ENCODE measurements around the gene SDK1.
"Not testable (repeated sequence)": the region's sequence is repeated elsewhere in the genome, so short reads cannot be mapped to it uniquely, and the experiment has no call there.

Gene SDK1

DNA sequence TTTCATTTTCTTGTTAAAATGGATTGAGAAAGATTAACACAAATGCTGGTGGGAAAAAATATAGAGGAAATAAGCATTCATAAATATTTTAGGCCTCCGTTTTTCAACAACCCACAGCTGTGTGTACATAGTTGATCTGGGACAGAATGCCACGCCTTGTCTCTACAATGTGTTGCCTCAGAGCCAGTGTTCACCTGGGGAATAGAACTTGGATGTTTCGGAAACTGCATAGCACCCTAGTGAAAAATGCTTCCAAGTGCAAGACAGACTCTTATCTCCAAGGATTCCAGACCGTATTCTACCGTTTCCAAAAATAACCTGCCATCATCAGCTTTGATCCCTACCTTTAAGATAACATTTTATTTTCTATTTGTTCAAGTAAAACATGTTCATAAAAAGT lies 260.9 kb downstream of the SDK1 start:
- no peaks in the 10 kb centered on the region for H3K36me3 ChIP-seq (ENCODE audit: control insufficient read depth, insufficient read depth, low read length)
- H3K9ac ChIP-seq (ENCODE audit: low read length) = no peak overlapping the region
- peaks cover 7% of the 10 kb centered on the region for H3K4me1 ChIP-seq (ENCODE audit: control insufficient read depth, insufficient read depth, low read length)
- no peak overlapping the region for H3K4me3 ChIP-seq (ENCODE audit: low read length)
- H3K27me3 ChIP-seq (ENCODE audit: control insufficient read depth, insufficient read depth, low read length) = no peaks in the 10 kb centered on the region
- no peaks in the 10 kb centered on the region for H3K9me3 ChIP-seq (ENCODE audit: control insufficient read depth, low read length)

- Histone ChIP-seq H3K4me3 (ENCODE audit: low read length) (no peak overlapping the region), H3K36me3 (ENCODE audit: control insufficient read depth, insufficient read depth, low read length) (no peaks in the 10 kb centered on the region), H3K9ac (ENCODE audit: low read length) (no peak overlapping the region), H3K9me3 (ENCODE audit: control insufficient read depth, low read length) (no peaks in the 10 kb centered on the region), H3K27me3 (ENCODE audit: control insufficient read depth, insufficient read depth, low read length) (no peaks in the 10 kb centered on the region), H3K4me1 (ENCODE audit: control insufficient read depth, insufficient read depth, low read length) (peaks cover 7% of the 10 kb centered on the region)
Measured at GRCh38 chr7:3564231-3564630, 263.2 kb downstream of the SDK1 start.

- Histone ChIP-seq H3K9me3 (ENCODE audit: control insufficient read depth, low read length) (no peaks in the 10 kb centered on the region), H3K36me3 (ENCODE audit: control insufficient read depth, insufficient read depth, low read length) (no peaks in the 10 kb centered on the region), H3K27me3 (ENCODE audit: control insufficient read depth, insufficient read depth, low read length) (no peaks in the 10 kb centered on the region), H3K9ac (ENCODE audit: low read length) (no peak overlapping the region), H3K4me3 (ENCODE audit: low read length) (no peak overlapping the region), H3K4me1 (ENCODE audit: control insufficient read depth, insufficient read depth, low read length) (peaks cover 10% of the 10 kb centered on the region)
Measured at GRCh38 chr7:3568516-3568915, 267.5 kb downstream of the SDK1 start.

GRCh38 chr7:3569643-3570042 lies 268.6 kb downstream of the SDK1 start:
- Histone ChIP-seq H3K9me3 (ENCODE audit: control insufficient read depth, low read length) (no peaks in the 10 kb centered on the region), H3K9ac (ENCODE audit: low read length) (no peak overlapping the region), H3K4me1 (ENCODE audit: control insufficient read depth, insufficient read depth, low read length) (peaks cover 18% of the 10 kb centered on the region), H3K4me3 (ENCODE audit: low read length) (no peak overlapping the region), H3K27me3 (ENCODE audit: control insufficient read depth, insufficient read depth, low read length) (no peaks in the 10 kb centered on the region), H3K36me3 (ENCODE audit: control insufficient read depth, insufficient read depth, low read length) (no peaks in the 10 kb centered on the region)

DNA sequence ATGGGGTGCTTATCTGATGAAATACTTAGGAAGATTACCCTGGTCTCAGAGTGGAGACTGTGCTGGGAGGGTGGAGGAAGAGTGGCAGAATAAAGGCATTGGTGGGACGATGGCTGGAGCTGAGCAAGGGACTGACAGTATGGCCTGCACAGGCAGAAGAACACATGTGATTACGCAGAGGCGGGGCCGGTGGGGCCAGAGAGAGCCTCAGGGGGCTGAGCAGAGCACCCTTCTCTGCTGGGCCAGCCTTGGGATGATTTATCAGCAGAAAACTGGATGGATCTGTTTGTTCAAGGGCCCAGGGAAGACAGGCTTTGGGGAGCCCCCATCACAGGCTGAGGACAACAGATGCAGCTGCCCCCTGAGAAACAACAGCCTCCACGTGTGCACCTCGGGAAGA lies 272.1 kb downstream of the SDK1 start:
- Histone ChIP-seq H3K27me3 (ENCODE audit: control insufficient read depth, insufficient read depth, low read length) (no peaks in the 10 kb centered on the region), H3K9ac (ENCODE audit: low read length) (no peak overlapping the region), H3K4me1 (ENCODE audit: control insufficient read depth, insufficient read depth, low read length) (peaks cover 47% of the 10 kb centered on the region), H3K4me3 (ENCODE audit: low read length) (no peak overlapping the region), H3K9me3 (ENCODE audit: control insufficient read depth, low read length) (no peaks in the 10 kb centered on the region), H3K36me3 (ENCODE audit: control insufficient read depth, insufficient read depth, low read length) (no peaks in the 10 kb centered on the region)

DNA sequence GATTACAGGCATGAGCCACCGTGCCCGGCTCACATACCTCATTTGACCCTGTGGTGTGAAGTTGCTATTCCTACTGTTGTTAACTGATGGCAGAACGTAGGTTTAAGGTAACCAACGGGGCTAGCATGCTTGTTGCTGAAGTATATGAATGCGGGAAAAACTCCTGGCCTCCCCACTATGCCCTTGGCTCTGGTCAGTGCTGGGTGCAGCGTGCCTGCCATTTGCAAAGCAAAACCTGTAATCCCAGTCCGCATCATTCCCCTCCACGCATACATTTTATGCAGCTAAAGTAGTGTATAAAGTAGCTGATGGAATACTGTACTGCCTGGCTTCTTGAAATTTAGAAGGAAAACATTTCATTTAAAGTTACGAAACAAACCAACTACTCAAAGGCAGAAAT lies 273.3 kb downstream of the SDK1 start:
- Histone ChIP-seq H3K4me3 (ENCODE audit: low read length) (no peak overlapping the region), H3K9ac (ENCODE audit: low read length) (no peak overlapping the region), H3K4me1 (ENCODE audit: control insufficient read depth, insufficient read depth, low read length) (peaks cover 48% of the 10 kb centered on the region), H3K27me3 (ENCODE audit: control insufficient read depth, insufficient read depth, low read length) (no peaks in the 10 kb centered on the region), H3K36me3 (ENCODE audit: control insufficient read depth, insufficient read depth, low read length) (no peaks in the 10 kb centered on the region), H3K9me3 (ENCODE audit: control insufficient read depth, low read length) (no peaks in the 10 kb centered on the region)

DNA sequence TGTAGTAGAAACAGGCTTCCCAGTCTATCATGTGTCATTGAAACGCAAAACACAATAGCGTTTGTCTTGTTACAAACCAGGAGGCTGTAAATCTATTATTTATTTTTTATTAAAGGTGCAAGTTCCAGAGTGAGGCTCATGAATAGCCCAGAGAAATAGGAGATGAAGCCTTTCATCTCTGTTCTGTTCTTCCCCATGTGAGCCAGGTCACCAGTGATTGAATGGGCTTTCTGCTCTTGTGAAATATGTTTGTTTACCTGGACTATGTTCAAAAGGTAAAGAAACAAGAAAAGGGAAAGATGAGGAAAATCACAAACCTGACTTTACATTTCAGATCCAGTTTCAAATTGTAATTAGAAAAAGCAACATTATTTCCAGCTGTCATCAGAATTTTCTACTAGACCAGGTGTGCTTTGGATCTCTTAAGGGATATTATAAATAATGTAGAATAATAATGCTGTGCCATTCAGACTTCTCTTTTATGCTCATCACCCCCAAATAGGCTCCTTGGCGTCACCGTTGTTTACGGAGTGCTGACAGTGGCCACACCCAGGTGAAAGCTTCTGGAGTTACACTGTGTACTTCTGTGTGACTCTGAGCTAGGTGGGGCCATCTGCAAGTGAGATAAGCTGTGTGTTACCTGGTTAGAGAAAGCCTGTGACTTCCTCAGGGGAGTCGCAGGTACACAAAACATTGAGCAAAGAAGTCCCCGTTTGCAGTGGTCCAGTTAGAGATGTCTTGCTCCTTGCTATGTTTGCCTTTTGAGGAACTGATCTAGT lies 274.9 kb downstream of the SDK1 start:
- Histone ChIP-seq H3K9me3 (ENCODE audit: control insufficient read depth, low read length) (no peaks in the 10 kb centered on the region), H3K9ac (ENCODE audit: low read length) (no peak overlapping the region), H3K4me1 (ENCODE audit: control insufficient read depth, insufficient read depth, low read length) (peaks cover 54% of the 10 kb centered on the region), H3K36me3 (ENCODE audit: control insufficient read depth, insufficient read depth, low read length) (no peaks in the 10 kb centered on the region), H3K27me3 (ENCODE audit: control insufficient read depth, insufficient read depth, low read length) (no peaks in the 10 kb centered on the region), H3K4me3 (ENCODE audit: low read length) (no peak overlapping the region)

- H3K36me3 ChIP-seq (ENCODE audit: control insufficient read depth, insufficient read depth, low read length) = no peaks in the 10 kb centered on the region
- peaks cover 46% of the 10 kb centered on the region for H3K4me1 ChIP-seq (ENCODE audit: control insufficient read depth, insufficient read depth, low read length)
- no peaks in the 10 kb centered on the region for H3K9me3 ChIP-seq (ENCODE audit: control insufficient read depth, low read length)
- no peak overlapping the region for H3K9ac ChIP-seq (ENCODE audit: low read length)
- H3K27me3 ChIP-seq (ENCODE audit: control insufficient read depth, insufficient read depth, low read length) = no peaks in the 10 kb centered on the region
- H3K4me3 ChIP-seq (ENCODE audit: low read length) = no peak overlapping the region
Measured at GRCh38 chr7:3578399-3578798, 277.3 kb downstream of the SDK1 start.

GRCh38 chr7:3579638-3580219 lies 278.7 kb downstream of the SDK1 start:
- Histone ChIP-seq H3K9me3 (ENCODE audit: control insufficient read depth, low read length) (no peaks in the 10 kb centered on the region), H3K27me3 (ENCODE audit: control insufficient read depth, insufficient read depth, low read length) (no peaks in the 10 kb centered on the region), H3K4me3 (ENCODE audit: low read length) (no peak overlapping the region), H3K36me3 (ENCODE audit: control insufficient read depth, insufficient read depth, low read length) (no peaks in the 10 kb centered on the region), H3K9ac (ENCODE audit: low read length) (no peak overlapping the region), H3K4me1 (ENCODE audit: control insufficient read depth, insufficient read depth, low read length) (peaks cover 47% of the 10 kb centered on the region)

DNA sequence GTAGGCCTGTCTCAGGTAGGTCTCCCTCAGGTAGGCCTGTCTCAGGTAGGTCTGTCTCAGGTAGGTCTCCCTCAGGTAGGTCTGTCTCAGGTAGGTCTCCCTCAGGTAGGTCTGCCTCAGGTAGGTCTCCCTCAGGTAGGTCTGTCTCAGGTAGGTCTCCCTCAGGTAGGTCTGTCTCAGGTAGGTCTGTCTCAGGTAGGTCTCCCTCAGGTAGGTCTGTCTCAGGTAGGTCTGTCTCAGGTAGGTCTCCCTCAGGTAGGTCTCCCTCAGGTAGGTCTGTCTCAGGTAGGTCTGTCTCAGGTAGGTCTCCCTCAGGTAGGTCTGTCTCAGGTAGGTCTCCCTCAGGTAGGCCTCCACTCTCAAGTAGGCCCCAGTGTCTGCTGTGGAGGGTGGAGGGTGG lies 281.1 kb downstream of the SDK1 start:
- not testable (repeated sequence) for H3K9me3 ChIP-seq (ENCODE audit: control insufficient read depth, low read length); H3K4me3 ChIP-seq (ENCODE audit: low read length); H3K27me3 ChIP-seq (ENCODE audit: control insufficient read depth, insufficient read depth, low read length); H3K9ac ChIP-seq (ENCODE audit: low read length); H3K36me3 ChIP-seq (ENCODE audit: control insufficient read depth, insufficient read depth, low read length)
- H3K4me1 ChIP-seq (ENCODE audit: control insufficient read depth, insufficient read depth, low read length) = peaks cover 24% of the 10 kb centered on the region

DNA sequence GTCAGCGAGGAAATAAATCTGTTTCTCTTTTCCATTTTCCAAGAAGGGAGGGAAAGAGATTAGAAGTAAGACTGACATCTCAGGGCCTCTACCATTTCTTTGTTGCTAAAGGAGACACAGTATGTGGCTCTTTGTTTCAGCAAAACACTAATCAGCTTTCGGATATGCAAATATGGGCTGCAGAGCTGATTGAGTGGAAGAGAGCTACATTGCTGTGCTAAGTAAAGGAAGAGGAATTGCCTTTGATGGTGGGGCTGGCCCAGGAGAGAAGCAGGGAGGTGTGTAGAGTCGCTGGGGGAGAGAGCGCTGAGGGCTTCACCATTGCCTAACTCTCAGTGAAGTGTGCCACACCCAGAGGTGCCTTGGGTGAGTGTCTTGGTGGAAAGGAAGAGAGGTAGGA lies 284.8 kb downstream of the SDK1 start:
- Histone ChIP-seq H3K4me3 (ENCODE audit: low read length) (no peak overlapping the region), H3K9me3 (ENCODE audit: control insufficient read depth, low read length) (no peaks in the 10 kb centered on the region), H3K9ac (ENCODE audit: low read length) (no peak overlapping the region), H3K36me3 (ENCODE audit: control insufficient read depth, insufficient read depth, low read length) (no peaks in the 10 kb centered on the region), H3K4me1 (ENCODE audit: control insufficient read depth, insufficient read depth, low read length) (peaks cover 12% of the 10 kb centered on the region), H3K27me3 (ENCODE audit: control insufficient read depth, insufficient read depth, low read length) (no peaks in the 10 kb centered on the region)

GRCh38 chr7:3588341-3588740 lies 287.3 kb downstream of the SDK1 start:
- Histone ChIP-seq H3K4me1 (ENCODE audit: control insufficient read depth, insufficient read depth, low read length) (peaks cover 17% of the 10 kb centered on the region), H3K27me3 (ENCODE audit: control insufficient read depth, insufficient read depth, low read length) (no peaks in the 10 kb centered on the region)

More at GRCh38 chr7:3588341-3588740, 287.3 kb downstream of the SDK1 start:
- Histone ChIP-seq H3K36me3 (ENCODE audit: control insufficient read depth, insufficient read depth, low read length) (no peaks in the 10 kb centered on the region), H3K9me3 (ENCODE audit: control insufficient read depth, low read length) (no peaks in the 10 kb centered on the region), H3K9ac (ENCODE audit: low read length) (no peak overlapping the region), H3K4me3 (ENCODE audit: low read length) (no peak overlapping the region)

Data from mucosa of stomach (tissue), 1 donor.